Fibroblast of villous mesenchyme (primary cell): ENCODE results near the gene MTARC2. TPM values are rescaled to one million over a fixed set of nuclear protein-coding genes. Genes with fewer than 3 reads are reported as not detected.

Source experiments
- DNase-seq: peaks from one replicate; pipeline ENCODE4 v3.0.0-alpha.2; 2010; ENCODE audit warnings: low read depth
- H3K4me3 ChIP-seq: 2 replicates; pipeline ENCODE4 v1.5.1; 2011; ENCODE audit warnings: low read depth, mild to moderate bottlenecking, low read length
- total RNA-seq: library from RNA; depleted of rRNA; stranded (reverse); fragments of >200 nt; gene quantifications from 2 replicates; pipeline ENCODE4 v1.2.3, GENCODE V29; 2012
- TF ChIP-seq, protein P1 (sequence below): IDR thresholded peaks from 2 replicates; pipeline ENCODE4 v1.5.1; 2012; ENCODE audit warnings: low read depth, mild to moderate bottlenecking, low read length; ENCODE audit not compliant: insufficient read depth

Gene MTARC2
- total RNA-seq, 1 donor, result 2.2 TPM

DNA sequence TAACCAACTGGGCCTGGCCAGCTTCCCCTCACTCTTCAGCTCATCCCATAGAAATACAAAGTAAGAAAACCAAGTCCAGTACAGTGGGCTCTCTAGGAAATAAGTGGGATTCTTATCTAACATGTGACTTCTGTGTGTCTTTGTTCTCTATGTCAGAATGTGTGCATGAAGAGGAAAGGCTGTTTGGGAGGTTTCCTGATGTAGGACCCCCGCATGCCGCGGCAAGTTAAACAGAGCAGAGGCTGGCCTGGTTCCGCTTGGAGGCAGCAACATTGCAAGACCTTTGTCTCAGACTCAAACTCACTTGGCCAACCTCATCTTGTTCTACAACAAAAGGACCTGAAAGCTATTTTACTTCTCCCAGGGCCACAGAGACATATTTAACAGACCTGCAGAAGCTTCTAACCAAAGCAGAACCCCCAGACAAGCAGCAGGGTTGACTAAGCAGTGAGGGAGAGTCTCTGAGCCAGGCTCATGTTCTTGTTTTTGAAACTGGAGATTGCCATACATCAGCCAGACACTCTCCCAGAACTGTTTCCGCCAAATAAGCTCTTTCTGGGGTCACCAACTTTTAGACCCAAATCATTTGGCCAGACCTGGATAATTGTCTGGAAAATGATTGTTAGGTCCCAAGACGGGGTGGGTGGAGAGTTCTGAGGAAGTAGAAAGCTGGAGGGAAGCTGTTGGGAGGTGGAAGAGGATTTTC lies 6.2 kb downstream of the MTARC2 start:
- TF ChIP-seq, protein P1, sequence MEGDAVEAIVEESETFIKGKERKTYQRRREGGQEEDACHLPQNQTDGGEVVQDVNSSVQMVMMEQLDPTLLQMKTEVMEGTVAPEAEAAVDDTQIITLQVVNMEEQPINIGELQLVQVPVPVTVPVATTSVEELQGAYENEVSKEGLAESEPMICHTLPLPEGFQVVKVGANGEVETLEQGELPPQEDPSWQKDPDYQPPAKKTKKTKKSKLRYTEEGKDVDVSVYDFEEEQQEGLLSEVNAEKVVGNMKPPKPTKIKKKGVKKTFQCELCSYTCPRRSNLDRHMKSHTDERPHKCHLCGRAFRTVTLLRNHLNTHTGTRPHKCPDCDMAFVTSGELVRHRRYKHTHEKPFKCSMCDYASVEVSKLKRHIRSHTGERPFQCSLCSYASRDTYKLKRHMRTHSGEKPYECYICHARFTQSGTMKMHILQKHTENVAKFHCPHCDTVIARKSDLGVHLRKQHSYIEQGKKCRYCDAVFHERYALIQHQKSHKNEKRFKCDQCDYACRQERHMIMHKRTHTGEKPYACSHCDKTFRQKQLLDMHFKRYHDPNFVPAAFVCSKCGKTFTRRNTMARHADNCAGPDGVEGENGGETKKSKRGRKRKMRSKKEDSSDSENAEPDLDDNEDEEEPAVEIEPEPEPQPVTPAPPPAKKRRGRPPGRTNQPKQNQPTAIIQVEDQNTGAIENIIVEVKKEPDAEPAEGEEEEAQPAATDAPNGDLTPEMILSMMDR, result no peak
- DNase-seq, result no peak
- no peak overlapping the region for H3K4me3 ChIP-seq

DNA sequence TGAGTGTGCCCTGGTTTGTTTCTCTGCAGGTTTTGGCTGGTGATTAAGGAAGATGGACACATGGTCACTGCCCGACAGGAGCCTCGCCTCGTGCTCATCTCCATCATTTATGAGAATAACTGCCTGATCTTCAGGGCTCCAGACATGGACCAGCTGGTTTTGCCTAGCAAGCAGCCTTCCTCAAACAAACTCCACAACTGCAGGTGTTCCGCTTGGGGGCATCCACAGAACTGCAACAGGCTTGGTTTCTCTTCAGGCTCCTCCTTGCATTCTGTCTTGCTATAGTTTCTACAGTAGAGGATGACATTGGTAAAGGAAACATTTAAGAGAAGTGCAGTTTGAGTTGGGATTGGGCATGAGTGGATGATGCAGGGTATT lies 6.8 kb downstream of the MTARC2 start:
- TF ChIP-seq, protein P1, result no peak

DNA sequence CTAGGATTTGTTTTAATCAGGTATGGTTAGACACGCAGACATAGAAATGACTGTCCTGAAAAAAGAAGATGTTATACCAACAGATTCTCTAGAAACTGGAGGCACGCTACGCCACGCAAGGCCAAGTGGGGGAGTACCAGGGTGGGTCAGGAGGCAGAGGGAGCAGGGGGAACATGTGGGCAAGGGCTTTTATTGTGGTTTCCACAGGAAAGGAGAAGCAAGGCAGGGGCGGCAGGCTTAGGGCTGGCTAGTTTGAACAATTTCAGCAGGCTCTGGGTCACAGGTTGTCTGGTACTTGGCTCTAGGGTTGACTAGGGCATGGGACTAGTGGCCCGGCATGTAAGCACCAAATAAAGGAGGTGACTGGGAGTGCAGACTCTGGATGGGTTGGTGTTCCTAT lies 7.2 kb downstream of the MTARC2 start:
- DNase-seq, result no peak
- H3K4me3 ChIP-seq, result no peak overlapping the region
- TF ChIP-seq, protein P1, result no peak

More for the DNA sequence above, 6.8 kb downstream of the MTARC2 start:
- H3K4me3 ChIP-seq, result no peak overlapping the region
- DNase-seq, result no peak

DNA sequence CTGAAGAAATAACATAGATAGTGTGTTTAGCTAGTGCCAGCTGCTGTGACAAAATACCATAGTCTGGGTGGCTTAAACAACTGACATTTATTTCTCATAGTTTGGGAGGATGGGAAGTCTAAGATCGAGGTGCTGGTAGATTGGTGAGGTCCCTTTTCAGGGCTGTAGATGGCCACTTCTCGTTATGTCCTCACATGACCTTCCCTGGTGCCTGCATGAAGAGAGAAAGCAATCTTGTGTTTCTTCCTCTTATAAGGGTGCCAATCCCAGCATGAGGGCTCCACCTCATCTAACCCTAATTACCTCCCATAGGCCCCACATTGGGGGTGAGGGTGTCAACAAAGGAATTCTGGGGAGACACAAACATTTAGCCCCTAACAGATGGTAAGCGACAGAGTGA lies 9.3 kb downstream of the MTARC2 start:
- no peak for DNase-seq
- TF ChIP-seq, protein P1, result no peak
- H3K4me3 ChIP-seq, result no peak overlapping the region

DNA sequence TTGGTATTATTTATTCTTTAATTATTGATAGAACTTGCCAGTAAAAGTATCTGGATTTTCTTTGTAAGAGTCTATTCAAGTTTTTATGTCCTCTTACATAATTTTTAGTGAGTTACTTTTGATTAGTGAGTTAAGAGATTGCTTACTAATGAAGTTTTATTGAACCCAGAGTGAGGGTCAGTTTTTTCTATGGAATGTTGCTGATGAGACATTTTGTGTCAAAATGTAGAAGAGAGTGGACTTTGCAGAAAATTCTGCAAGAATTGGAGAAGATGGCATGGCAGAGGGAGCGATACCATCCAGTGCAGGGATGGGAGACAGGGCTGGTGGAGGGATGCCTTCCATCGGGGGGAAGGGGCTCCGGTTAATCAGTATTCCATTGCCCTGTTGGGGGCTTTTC lies 11.0 kb downstream of the MTARC2 start:
- TF ChIP-seq, protein P1, result no peak
- no peak for DNase-seq
- no peak overlapping the region for H3K4me3 ChIP-seq

DNA sequence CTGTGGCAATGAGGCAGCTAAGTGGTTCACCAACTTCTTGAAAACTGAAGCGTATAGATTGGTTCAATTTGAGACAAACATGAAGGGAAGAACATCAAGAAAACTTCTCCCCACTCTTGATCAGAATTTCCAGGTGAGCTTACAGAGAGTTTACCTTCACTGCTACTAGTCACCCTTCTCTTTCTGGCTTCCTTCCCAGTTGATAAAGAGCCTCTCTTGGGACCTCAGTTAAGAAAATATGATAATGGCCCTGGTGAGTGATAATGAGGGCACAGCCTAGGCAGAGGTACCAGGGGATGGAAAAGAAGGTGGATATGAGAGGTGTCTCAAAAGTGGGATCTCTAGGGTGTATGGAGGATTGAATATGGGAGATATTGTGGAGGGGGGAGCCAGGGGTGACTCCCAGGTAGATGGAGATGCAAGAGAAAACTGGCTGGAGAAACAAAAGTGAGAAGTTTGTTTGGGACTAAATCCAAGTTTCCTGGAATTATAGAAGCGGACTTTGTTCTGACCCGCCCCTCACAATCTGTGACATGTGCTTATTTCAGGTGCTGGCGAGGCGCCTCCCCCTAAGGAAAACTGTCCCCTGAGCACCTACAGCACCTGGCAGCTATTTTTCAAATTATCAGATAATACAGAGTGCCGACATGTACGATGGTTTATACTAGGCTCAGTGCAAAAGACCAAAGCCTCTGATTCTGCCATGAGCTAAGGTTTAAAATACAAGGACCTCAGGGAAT lies 13.7 kb downstream of the MTARC2 start:
- DNase-seq, result no peak
- TF ChIP-seq, protein P1, result no peak
- H3K4me3 ChIP-seq, result no peak overlapping the region
